Neutrophil (primary cell): ENCODE measurements around the gene USH2A.

ENCODE experiments used
- H3K27ac ChIP-seq: fragments of 200-600 bp; sonication (generic); 2 replicates; pipeline ENCODE4 v1.5.1; 2016; ENCODE audit warnings: mild to moderate bottlenecking, moderate library complexity
- H3K27me3 ChIP-seq: fragments of 200-600 bp; sonication (generic); 2 replicates; pipeline ENCODE4 v1.6.0; 2016; ENCODE audit warnings: mild to moderate bottlenecking
- H3K36me3 ChIP-seq: fragments of 200-600 bp; sonication (generic); 2 replicates; pipeline ENCODE4 v1.5.1; 2017
- H3K4me1 ChIP-seq, 2 experiments: fragments of 200-600 bp in 1 of 2; sonication (generic) in 1 of 2; 1 replicate in 1 of 2; 2 replicates in 1 of 2; pipeline versions ENCODE4 v1.5.1 to v1.6.1; 2013 to 2016; ENCODE audit warnings: low read depth in 1 of 2, low read length in 1 of 2, mild to moderate bottlenecking in 1 of 2, moderate library complexity in 1 of 2; ENCODE audit not compliant: control insufficient read depth in 1 of 2, insufficient read depth in 1 of 2
- H3K4me3 ChIP-seq, 2 experiments: fragments of 200-600 bp in 1 of 2; sonication (generic) in 1 of 2; 1 replicate in 1 of 2; 2 replicates in 1 of 2; pipeline ENCODE4 v1.5.1; 2013 to 2016; ENCODE audit warnings: low read depth in 1 of 2, low read length in 1 of 2, mild to moderate bottlenecking in 1 of 2, moderate library complexity in 1 of 2
- H3K9me3 ChIP-seq: fragments of 200-600 bp; sonication (generic); 2 replicates; pipeline ENCODE4 v1.5.1; 2016
- CTCF ChIP-seq: fragments of 200-600 bp; sonication (generic); IDR thresholded peaks from 2 replicates; pipeline ENCODE4 v1.5.1; 2016; ENCODE audit warnings: antibody characterized with exemption

USH2A gene

DNA sequence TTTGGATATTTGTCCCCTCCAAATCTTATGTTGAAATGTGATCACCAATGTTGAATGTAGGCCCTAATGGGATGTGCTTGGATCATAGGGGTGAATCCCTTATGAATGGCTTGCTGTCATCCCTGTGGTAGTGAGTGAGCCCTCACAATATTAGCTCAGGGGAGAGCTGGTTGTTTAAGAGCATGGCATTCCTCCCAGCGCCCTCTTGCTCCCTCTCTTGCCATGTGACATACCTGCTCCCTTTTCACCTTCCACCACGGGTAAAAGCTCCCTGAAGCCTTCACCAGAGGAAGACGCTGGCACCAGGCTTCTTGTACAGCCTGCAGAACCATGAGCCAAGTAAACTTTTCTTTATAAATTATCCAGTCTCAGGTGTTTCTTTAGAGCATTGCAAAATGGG lies 550.6 kb downstream of the USH2A start:
- Histone ChIP-seq H3K27me3 (no peaks in the 10 kb centered on the region), H3K4me3 (no peak overlapping the region), H3K4me1 (no peaks in the 10 kb centered on the region), H3K9me3 (no peaks in the 10 kb centered on the region), H3K36me3 (no peaks in the 10 kb centered on the region), H3K27ac (no peak overlapping the region)
- no peak for TF ChIP-seq CTCF

DNA sequence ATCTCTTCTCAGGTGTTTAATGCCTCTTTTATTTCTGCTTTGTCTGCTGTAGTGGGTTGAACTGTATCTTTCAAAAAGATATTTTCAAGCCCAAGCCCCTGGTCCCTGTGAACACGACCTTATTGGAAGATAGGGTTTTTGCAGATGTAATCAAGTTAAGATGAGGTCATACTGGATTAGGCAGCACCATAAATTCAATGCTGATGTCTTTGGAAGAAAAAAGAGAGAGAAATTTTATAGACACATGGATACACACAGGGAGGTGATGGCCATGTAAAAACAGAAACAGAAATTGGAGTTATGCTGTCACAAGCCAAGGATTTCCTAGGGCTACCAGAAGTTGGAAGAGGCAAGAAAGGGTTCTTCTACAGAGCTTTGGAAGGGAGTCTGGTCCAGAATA lies 554.7 kb downstream of the USH2A start:
- no peak overlapping the region for H3K27ac ChIP-seq
- no peak overlapping the region for H3K4me3 ChIP-seq
- no peaks in the 10 kb centered on the region for H3K9me3 ChIP-seq
- no peaks in the 10 kb centered on the region for H3K4me1 ChIP-seq
- H3K36me3 ChIP-seq, result no peaks in the 10 kb centered on the region
- H3K27me3 ChIP-seq, result no peaks in the 10 kb centered on the region
- TF ChIP-seq CTCF, result no peak

DNA sequence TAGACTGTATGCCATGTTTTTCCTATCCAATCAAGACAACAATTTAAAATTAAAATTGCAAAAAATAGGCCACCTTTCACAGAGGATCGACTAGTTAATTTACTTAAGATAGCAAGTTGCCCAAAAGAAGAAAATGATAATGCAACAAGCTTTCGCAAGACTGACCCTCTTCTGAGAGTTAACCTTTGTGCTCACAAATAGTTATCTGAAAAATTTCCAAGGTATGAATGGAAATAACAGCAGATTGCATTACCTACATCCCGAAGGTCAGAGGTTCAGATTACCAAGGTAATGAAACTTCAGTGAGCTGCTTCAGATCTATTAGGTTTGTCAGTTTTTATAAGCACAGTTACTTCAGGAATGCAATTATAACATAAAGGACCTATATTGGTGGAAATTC lies 558.2 kb downstream of the USH2A start:
- no peaks in the 10 kb centered on the region for H3K4me1 ChIP-seq
- H3K4me3 ChIP-seq, result no peak overlapping the region
- no peaks in the 10 kb centered on the region for H3K27me3 ChIP-seq
- no peak for TF ChIP-seq CTCF
- no peak overlapping the region for H3K27ac ChIP-seq
- no peaks in the 10 kb centered on the region for H3K36me3 ChIP-seq
- H3K9me3 ChIP-seq, result no peaks in the 10 kb centered on the region

DNA sequence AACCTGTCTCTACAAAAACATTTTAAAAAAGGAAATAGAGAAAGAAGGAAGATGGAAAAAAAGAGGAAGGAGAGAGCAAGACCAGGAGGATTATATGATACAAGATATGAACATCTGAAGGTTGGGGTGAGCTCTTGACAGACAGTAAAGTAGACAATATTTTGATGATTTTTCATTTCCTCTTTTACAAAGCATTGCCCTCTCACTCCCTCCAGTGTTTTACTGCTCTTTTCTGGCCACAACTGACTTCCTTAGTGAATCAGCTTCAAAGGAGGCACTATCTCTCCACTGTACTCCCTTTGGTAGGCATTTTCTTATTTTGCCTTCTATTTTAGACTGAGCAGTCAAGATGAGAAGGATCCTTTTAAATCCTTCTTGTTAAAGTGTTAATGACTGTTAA lies 559.5 kb downstream of the USH2A start:
- no peak overlapping the region for H3K27ac ChIP-seq
- H3K9me3 ChIP-seq, result no peaks in the 10 kb centered on the region
- H3K27me3 ChIP-seq, result no peaks in the 10 kb centered on the region

DNA sequence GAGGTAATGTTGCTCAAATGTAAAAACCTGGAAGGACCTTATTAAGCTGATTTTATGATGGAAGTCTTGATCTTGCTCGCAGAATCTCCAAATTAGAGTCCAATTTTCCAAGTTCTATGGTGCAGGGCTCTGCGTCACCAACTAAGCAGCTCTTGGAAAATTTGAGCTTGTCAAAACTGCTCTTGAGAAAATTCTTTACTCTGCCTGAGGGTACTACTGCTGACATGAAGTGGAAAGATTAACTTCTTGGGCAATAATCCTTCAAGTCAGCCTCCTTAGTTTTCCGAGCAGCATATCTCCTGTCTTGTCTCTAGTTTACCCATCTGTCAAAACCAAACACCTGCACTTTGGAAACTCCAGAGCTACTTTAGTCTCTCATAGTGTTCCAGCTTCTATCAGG lies 562.4 kb downstream of the USH2A start:
- H3K27me3 ChIP-seq, result no peaks in the 10 kb centered on the region
- no peaks in the 10 kb centered on the region for H3K36me3 ChIP-seq
- no peaks in the 10 kb centered on the region for H3K4me1 ChIP-seq
- no peaks in the 10 kb centered on the region for H3K9me3 ChIP-seq
- no peak overlapping the region for H3K4me3 ChIP-seq
- H3K27ac ChIP-seq, result no peak overlapping the region
- no peak for TF ChIP-seq CTCF

More for the DNA sequence above, 559.5 kb downstream of the USH2A start:
- Histone ChIP-seq H3K4me1 (no peaks in the 10 kb centered on the region), H3K36me3 (no peaks in the 10 kb centered on the region), H3K4me3 (no peak overlapping the region)
- no peak for TF ChIP-seq CTCF

DNA sequence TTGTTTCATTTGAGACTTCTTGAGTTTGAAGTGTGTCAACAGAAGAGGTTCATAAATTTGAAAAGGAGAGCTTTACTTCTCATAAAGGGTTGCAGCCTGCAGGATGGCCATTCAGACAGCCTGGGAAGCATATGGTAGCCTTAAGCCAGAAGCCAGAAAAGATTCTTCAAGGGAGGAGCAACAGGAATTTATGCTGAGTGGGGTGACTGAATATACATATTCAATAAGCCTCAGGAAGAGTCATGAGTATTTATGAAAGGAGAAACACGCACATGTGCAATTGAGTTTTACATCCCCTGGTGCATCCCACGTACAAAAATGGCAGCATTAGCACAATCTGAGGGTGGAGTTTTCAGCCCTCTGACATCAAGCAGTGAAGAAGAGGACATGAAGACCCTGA lies 565.9 kb downstream of the USH2A start:
- no peaks in the 10 kb centered on the region for H3K9me3 ChIP-seq
- no peak overlapping the region for H3K4me3 ChIP-seq
- TF ChIP-seq CTCF, result no peak
- no peaks in the 10 kb centered on the region for H3K27me3 ChIP-seq
- no peaks in the 10 kb centered on the region for H3K4me1 ChIP-seq
- no peak overlapping the region for H3K27ac ChIP-seq
- H3K36me3 ChIP-seq, result no peaks in the 10 kb centered on the region
